ENCODE data around the gene IKZF5.

DNA sequence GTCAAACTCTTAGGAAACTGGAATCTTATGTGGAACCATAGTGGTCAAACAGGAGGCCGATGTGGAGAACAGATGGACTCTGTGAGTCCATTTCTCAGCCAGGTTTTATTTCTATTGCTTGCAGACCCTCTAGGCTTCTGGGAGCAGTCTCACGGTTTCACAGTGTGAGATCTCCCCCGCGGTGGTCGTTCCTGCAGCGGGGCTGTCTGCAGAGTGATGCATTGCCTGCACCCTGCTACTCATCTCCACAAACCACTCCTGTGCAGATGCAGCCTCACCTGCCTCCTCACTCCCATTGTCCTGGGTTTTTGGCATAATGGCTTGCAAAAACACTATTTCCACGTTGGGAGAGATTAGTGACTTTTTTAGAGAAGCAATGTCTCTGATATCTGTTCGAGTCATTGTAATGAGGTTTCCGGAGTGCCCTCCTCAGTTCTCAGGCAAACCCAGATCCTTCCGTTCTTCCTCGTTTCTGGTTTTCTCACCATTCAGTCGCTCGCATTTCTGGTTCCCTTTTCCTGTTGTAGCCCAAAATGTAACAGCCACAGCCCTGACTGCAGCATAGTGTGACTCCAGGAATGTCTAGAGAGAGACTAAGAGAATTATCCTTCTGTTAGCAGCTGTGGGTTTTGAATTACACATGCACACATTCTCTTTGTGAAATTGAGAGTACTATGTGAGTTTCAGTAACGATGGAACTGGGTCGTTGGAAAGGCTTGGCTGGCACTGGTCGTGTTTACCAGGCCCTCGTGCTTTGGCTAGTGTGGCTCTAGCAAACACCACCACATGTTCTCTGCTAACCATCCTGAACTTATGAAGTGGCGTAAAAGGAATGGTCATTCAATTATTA is 30.4 kb upstream of the IKZF5 start:
- TF ChIP-seq, protein P1, sequence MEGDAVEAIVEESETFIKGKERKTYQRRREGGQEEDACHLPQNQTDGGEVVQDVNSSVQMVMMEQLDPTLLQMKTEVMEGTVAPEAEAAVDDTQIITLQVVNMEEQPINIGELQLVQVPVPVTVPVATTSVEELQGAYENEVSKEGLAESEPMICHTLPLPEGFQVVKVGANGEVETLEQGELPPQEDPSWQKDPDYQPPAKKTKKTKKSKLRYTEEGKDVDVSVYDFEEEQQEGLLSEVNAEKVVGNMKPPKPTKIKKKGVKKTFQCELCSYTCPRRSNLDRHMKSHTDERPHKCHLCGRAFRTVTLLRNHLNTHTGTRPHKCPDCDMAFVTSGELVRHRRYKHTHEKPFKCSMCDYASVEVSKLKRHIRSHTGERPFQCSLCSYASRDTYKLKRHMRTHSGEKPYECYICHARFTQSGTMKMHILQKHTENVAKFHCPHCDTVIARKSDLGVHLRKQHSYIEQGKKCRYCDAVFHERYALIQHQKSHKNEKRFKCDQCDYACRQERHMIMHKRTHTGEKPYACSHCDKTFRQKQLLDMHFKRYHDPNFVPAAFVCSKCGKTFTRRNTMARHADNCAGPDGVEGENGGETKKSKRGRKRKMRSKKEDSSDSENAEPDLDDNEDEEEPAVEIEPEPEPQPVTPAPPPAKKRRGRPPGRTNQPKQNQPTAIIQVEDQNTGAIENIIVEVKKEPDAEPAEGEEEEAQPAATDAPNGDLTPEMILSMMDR (IDR thresholded peaks at IDR 0.05) = no peak
- no peak for TF ChIP-seq POLR2A (IDR thresholded peaks at IDR 0.05)

Data from lower leg skin (tissue), 3 donors.